Tibial artery (tissue), 4 donors: Measurements from ENCODE around the gene GALNT6.
"Not testable (repeated sequence)": the region's sequence is repeated elsewhere in the genome, so short reads cannot be mapped to it uniquely, and the experiment has no call there.

Experiments
- DNase-seq, 2 donors: peaks; one replicate each; pipeline ENCODE4 v3.0.0-alpha.2; 2019
- H3K27ac ChIP-seq, 2 donors: fragments of 200-600 bp; sonication (generic) in 1 of 2; 1 replicate in 1 of 2; 2 replicates in 1 of 2; pipeline ENCODE4 v1.5.1; 2018 to 2019; ENCODE audit warnings: mild to moderate bottlenecking in 1 of 2
- H3K27me3 ChIP-seq, 2 donors: fragments of 200-600 bp; sonication (generic) in 1 of 2; one replicate each; pipeline versions ENCODE4 v1.5.1 to v1.6.0; 2016 to 2019
- H3K36me3 ChIP-seq, 3 donors: fragments of 200-600 bp; sonication (generic) in 2 of 3; one replicate each; pipeline ENCODE4 v1.5.1; 2016 to 2019; ENCODE audit warnings: mild to moderate bottlenecking in 2 of 3
- H3K4me1 ChIP-seq, 4 donors: fragments of 200-600 bp; sonication (generic) in 2 of 4; 1 replicate in 3 of 4; 2 replicates in 1 of 4; pipeline ENCODE4 v1.5.1; 2016 to 2019
- H3K4me3 ChIP-seq, 2 donors: fragments of 200-600 bp; sonication (generic) in 1 of 2; 1 replicate in 1 of 2; 2 replicates in 1 of 2; pipeline ENCODE4 v1.5.1; 2018 to 2019; ENCODE audit warnings: mild to moderate bottlenecking in 2 of 2
- H3K9me3 ChIP-seq, 3 donors: fragments of 200-600 bp; sonication (generic) in 1 of 3; one replicate each; pipeline ENCODE4 v1.5.1; 2016 to 2019
- CTCF ChIP-seq, 2 experiments: fragments of 200-600 bp in 1 of 2; fragments of 450-650 bp in 1 of 2; IDR thresholded peaks; one replicate each; pipeline ENCODE4 v1.5.1; 2017 to 2019; ENCODE audit warnings: antibody characterized with exemption in 2 of 2, mild to moderate bottlenecking in 1 of 2, moderate library complexity in 1 of 2
- intact Hi-C: fragments of 100-400 bp; cut with DNase I; formaldehyde crosslinking; loops from one replicate; pipeline ENCODE4 v1.15.0; 2023; ENCODE audit warnings: low total_unique reads

Gene GALNT6

GRCh38 chr12:51342416-51342815 lies 48.8 kb downstream of the GALNT6 start:
- H3K4me3 ChIP-seq: no peak overlapping the region
- H3K36me3 ChIP-seq: no peaks in the 10 kb centered on the region
- H3K27me3 ChIP-seq: no peaks in the 10 kb centered on the region
- intact Hi-C loops: no loop called here
- no peak for TF ChIP-seq CTCF (IDR thresholded peaks at IDR 0.05)
- peaks cover 0 to 5% (median 2%) of the 10 kb centered on the region in 4 donors for H3K4me1 ChIP-seq
- no peak overlapping the region for H3K27ac ChIP-seq
- H3K9me3 ChIP-seq: no peaks in the 10 kb centered on the region
- no peak for DNase-seq

GRCh38 chr12:51341251-51342007 lies 49.8 kb downstream of the GALNT6 start:
- Histone ChIP-seq H3K36me3 (no peaks in the 10 kb centered on the region), H3K4me3 (peak overlapping the region in 1 of 2 donors; percentile 3), H3K27me3 (no peaks in the 10 kb centered on the region), H3K4me1 (peaks cover 0 to 5% (median 2%) of the 10 kb centered on the region in 4 donors), H3K27ac (no peak overlapping the region), H3K9me3 (no peaks in the 10 kb centered on the region)
- intact Hi-C loops: no loop called here
- peak; percentile 87 to 94 for TF ChIP-seq CTCF (IDR thresholded peaks at IDR 0.05)
- peak; percentile 70 to 73 for DNase-seq

- Histone ChIP-seq H3K4me3 (no peak overlapping the region), H3K9me3 (no peaks in the 10 kb centered on the region), H3K36me3 (no peaks in the 10 kb centered on the region), H3K27ac (no peak overlapping the region), H3K4me1 (peaks cover 0 to 5% (median 2%) of the 10 kb centered on the region in 4 donors), H3K27me3 (no peaks in the 10 kb centered on the region)
- DNase-seq: no peak
- intact Hi-C loops: no loop called here
- no peak for TF ChIP-seq CTCF (IDR thresholded peaks at IDR 0.05)
These were observed 51.5 kb downstream of the GALNT6 start for GRCh38 chr12:51339750-51340149.

DNA sequence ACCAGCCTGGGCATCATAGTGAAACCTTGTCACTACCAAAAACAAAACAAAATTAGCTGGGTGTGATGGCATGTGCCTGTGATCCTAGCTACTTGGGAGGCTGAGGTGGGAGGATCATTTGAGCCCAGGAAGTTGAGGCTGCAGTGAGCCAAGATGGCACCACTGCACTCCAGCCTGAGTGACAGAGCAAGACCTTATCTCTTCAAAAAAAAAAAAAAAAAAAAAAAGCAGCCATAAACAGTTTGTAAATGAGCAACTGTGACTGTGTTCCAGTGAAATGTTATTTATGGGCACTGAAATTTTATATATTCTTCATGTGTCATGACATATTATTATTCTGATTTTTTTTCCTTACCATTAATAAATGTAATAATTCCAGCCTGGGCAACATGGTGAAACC lies 53.9 kb downstream of the GALNT6 start:
- H3K4me3 ChIP-seq, intact Hi-C loops, H3K27me3 ChIP-seq, H3K4me1 ChIP-seq, H3K9me3 ChIP-seq, H3K36me3 ChIP-seq, H3K27ac ChIP-seq, DNase-seq: not testable (repeated sequence)

DNA sequence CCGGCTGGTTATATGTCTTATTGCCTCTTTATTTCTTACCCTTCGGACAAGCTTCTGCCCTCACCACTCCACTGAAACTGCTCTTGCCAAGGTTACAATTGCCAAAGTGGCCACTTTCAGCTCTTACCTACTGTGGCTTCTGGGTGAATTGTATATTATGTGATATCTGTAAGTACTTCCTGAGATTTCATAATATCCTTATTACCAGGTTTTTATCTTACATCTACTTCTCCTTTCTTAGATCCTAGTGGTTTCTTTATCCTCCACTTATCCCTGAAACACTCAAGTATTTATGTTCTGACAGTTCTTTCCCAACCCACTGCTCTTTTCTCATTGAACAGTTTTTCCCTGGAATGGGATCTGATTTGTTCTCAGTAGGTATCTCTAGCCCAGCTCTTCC lies 55.3 kb downstream of the GALNT6 start:
- no peak for DNase-seq

More for the DNA sequence above, 55.3 kb downstream of the GALNT6 start:
- Histone ChIP-seq H3K27ac (no peak overlapping the region), H3K27me3 (no peaks in the 10 kb centered on the region), H3K4me1 (peaks cover 0 to under 1% (median 0%) of the 10 kb centered on the region in 4 donors), H3K9me3 (no peaks in the 10 kb centered on the region), H3K4me3 (no peak overlapping the region), H3K36me3 (no peaks in the 10 kb centered on the region)
- no peak for TF ChIP-seq CTCF (IDR thresholded peaks at IDR 0.05)
- intact Hi-C loops: no loop called here
